Limb (tissue), 2 donors: ENCODE measurements around the gene WDR45B.

ENCODE experiments used
- DNase-seq, 2 donors: peaks; one replicate each; pipeline ENCODE4 v3.0.0-alpha.2; 2016; ENCODE audit errors: extremely low spot score in 2 of 2

WDR45B gene

DNA sequence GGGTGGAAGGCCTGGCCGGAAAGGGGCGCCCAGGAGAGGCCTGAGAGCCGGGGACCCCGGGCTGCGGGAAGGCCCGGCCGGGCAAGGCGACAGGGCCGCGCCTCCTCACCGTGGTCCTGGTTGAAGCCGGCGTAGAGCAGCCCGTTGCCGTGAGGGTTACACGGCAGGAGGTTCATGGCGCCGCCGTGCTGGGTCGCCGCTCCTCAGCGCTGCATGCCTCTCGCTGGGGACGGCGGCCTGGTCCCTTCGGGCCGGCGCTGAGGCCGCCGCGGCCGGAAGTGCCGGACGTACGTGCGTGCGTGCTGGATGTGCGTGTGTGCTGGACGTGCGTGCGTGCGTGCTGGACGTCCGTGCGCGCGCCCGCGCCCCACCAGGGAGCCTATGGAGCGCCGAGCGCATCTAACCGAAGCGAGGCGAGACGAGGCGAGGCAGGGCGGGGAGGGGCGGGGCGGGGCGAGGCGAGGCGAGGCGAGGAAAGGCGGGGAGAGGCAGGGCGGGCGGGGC lies at the start of gene WDR45B:
Gene WDR45B (minus strand): TSS at position 280 of the 504 bp plus-strand sequence. CDS start 104 bp downstream, at position 176.
- DNase-seq = peak; percentile 93 to 97

DNA sequence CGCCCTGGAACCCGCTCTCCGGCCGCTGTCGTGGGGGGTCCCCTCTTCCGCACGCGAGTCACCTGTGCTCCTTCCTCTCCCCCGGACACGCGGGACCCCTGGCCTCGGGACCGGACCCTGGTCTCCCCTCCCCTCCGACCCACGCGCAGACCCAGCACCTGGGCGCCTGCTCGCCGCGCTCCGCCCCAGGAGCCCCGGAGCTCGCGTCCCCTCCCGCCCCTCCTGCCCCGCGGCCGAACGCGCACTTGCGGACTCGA lies 49.5 kb upstream of the WDR45B start:
- DNase-seq = no peak

DNA sequence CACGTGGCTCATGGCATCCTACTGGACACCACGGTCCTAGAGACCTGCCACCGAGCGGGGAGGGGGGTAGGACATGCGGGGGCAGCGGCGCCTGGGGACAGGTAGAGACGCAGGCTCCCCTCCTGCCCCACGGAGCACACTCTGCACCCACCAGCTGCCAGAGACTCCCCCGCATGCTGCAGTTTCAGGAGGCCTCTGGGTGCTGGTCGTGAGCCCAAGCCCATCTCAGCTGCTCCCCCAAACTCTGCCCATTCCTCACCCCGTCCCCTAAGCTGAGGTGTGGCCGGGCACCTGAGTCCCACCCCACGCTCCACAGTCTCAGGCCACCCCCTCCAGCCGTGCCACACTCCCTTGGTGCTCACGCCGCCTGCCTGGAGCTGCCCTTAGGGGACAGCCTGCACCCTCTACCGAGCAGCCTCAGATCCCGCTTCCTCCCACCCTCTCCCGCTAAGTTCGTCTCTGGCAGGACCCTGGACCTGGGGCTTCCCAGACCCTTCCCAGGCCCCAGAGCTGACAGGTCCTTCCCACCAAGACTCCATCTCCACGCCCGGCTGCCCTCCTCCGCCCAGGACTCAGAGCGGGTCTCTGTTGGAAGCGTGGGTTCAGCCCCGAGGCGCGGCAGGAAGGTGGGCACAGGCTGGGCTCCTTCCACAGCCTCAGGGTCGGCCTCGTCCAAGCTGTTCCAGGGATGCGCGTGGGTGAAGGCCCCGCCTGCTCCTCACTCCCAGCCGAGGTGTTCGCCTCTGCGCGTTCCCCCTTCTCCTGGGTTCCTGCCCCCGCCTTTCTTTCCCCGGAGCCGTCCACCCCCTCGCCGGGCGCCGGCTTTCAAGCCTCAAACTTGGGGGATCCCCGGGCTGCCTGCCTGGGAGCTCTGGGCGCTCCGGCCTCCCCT lies 48.9 kb upstream of the WDR45B start:
- DNase-seq = no peak

DNA sequence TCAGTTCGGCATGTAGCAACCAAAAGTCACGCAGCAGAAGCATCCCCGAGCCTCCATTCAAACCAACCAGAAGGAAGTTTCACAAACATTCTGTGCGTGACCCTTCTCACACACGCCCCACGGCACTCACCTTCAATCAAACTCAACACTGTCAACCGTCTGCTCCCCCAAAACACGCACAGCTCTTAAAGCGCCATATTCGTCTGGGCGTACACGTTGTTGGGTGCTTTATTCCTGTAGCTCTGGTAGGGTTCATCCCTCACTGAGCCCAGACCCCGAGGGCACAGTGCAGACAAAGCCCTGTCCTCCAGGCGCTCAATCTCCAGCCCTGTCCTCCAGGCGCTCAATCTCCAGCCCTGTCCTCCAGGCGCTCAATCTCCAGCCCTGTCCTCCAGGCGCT lies 48.0 kb upstream of the WDR45B start:
- no peak for DNase-seq

DNA sequence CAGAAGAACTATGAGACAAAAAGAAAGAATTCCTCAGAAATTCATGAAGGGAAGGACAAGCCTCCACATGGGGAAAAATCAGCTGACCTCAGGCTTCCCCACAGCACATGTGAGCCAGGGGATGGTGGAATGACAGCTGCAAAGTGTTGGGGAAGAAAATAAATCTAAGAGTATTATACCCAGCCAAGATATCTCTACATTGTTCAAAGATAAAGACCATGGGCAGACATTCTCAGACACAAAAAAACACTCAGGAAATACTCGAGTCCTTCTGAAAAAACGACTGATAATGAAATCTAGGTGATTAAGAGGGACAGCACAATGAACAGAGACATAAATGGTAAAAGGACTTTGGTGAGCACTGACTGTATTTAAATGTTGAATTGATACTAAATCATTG lies 46.4 kb upstream of the WDR45B start:
- no peak for DNase-seq

DNA sequence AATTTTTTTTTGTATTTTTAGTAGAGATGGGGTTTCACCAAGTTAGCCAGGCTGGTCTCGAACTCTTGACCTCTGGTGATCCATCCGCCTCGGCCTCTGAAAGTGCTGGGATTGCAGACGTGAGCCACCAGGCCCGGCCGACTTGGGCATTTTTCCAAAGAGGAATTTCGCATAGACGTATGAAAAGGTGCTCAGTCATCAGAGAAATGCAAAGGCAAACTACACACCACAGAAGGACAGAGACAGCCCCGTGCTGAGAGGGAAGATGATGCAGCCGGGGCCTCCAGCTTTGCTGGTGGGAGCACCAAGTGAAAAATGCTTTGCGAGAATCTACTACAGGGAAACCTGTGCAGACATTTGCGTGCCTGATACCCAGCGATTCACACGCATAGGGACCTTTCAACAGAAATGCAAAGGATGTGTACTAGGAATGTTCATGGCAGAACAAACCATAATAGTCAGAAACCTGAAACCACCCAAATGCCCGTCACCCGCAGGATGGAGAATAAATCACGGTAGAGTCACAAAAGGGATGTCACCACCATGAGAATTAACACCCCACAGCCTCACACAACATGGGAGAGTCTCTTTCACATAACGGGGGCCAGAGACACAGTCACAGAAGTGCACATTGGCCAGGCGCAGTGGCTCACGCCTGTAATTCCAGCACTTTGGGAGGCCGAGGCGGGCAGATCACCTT lies 45.1 kb upstream of the WDR45B start:
- no peak for DNase-seq

DNA sequence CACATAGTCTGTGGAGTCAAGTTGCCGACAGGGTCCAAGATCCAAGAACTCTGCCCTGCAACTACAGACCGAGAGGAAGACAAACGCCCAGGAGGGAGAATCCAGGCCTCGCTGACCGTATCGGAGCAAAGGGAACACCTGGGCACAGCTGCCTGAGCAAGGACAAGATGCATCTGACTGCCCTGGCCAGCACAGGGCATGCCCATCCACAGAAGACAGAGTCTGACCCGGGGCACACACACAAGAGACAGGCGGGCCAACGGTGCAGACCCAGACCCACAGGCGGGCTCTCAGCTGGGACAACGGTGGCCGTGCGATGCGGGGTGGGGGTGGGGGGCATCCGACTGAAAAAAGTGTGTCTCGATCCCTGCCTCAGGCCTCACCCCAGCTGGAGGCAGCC lies 44.0 kb upstream of the WDR45B start:
- DNase-seq = no peak

DNA sequence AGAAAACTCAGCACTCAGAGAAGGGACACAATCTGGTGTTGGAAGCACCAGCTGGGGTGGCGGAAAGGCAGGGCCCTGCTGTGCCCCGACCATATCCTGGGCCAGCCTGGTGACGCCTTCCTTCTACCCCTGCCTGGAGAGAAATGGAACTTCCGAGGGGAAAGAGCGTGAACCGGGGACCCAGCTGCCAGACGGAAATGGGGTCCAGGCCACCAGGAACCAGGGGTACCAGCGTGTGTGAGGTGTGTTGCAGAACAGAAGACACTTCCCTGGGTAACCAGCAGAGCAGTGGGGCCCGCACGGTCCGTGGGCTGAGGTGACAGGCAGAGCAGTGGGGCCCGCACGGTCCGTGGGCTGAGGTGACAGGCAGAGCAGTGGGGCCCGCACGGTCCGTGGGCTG lies 43.5 kb upstream of the WDR45B start:
- DNase-seq = no peak

DNA sequence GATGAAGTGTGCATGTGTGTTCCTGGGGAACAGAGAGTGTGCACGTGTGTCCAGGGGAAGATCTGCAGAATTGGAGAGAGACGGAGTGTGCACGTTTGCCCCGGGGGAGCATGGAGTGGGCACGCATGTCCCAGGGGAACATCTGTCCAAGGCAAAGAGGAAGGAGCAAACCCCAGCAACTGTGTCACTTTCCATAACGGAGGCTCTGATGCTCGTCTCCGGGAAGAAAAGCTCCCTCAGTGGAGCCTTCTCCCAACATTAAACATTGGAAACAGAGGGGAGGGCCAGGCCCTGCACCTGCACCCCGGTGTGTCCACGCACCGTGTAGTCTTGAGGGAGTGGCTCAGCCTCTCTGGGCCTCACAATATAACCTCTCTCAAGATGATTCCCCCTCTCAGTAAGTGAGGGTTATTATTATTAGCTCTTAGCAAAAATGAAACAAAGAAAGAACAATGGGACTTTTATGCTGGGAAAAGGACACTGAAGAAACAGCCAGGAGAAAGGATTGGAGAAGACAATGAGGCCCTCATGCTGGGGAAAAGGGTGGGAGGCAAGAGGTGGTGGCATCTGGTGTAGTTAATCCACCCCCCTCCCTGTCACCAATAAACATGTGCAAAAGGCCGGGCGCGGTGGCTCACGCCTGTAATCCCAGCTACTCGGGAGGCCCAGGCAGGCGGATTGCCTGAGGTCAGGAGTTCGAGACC lies 42.7 kb upstream of the WDR45B start:
- no peak for DNase-seq

DNA sequence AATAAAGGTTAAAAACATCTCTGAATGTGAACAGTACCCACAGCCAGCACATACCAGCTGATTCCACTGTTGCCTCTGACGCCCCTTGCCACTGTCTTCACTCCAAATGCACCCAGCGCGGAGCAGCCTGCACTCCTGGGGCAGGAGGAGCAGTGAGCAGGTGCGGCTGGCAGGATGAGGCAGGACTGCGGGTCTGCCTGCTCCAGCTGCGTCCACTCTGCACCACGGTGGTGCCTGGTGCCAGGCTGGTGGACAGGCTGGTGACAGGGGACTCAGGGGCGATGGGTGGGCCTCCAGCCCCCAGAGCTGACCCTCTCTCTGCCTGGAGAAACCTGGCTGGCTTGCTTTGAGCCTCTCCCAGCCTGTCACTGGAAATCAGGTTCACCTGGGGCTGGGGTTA lies 40.8 kb upstream of the WDR45B start:
- DNase-seq = no peak

DNA sequence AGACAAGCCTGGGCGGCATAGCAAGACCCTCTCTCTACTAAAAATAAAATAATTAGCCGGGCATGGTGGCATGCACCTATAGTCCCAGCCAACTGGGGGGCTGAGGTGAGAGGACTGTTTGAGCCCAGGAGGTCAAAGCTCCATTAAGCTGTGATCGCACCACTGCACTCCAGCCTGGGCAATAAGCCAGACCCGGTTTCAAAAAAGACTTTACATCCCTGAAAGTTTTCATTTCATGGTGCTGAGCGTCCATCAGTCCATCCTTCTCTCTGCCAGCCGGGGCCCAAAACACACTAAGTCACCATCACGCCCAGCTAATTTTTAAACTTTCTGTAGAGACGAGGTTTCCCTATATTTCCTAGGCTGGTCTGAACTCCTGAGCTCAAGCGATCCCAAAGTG lies 39.6 kb upstream of the WDR45B start:
- DNase-seq = no peak

DNA sequence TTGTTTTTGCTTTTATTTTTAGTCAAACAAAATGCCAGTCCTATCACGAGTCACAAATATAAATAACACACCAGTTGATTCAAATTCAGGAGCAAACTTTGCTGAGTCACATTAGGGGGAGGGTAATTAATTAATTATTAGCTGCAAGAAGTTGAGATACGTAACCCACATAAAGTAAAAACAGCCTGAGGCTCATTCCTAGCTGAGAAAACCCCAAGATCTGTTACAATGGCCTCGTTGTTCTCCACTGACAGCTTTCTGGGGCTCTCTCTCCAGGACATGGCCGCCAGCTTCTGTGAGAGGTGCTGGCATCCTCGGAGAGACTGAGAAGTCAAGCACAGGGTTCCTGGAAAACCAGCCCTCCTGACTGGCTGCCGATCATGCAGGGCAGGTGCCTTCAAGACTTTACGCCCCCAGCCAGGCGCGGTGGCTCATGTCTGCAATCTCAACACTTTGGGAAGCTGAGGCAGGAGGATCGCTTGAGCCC lies 39.2 kb upstream of the WDR45B start:
- no peak for DNase-seq

DNA sequence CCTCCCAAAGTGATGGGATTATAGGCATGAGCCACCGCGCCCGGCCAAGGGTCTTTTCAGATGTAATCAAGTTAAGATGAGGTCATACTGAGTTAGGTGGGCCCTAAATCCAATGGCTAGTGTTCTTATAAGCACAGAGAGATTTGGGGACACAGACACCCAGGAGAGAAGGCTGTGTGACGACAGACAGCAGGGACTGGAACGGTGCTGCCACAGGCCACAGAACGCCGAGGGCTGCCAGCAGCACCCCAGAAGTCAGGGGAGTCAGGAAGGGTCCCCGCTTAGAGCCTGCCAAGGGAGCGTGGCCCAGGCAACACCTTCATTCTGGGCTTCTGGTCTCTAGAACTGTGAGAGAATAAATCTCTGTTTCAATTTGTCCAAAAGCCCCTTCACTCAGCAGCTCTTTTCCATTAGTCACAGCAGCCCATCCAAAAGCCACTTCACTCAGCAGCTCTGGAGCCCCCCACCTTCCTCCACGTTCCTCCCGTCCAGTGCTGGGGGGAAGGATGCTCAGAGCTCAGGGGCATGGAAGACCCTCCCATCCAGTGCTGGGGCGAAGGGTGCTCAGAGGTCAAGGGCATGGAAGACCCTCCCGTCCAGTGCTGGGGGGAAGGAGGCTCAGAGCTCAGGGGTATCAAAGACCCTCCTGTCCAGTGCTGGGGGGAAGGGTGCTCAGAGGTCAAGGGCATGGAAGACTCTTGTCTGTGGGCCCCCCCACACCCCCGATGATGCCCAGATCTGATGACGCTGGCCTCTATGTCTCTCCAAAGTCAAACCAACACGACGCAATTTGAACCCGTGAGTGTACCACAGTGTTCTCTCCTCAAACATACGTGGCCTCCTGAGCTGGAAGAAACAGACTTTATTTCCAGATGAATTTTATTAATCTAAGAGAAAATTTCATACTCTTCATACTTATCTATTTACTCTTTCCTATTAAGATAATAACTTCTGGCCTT lies 38.4 kb upstream of the WDR45B start:
- no peak for DNase-seq

DNA sequence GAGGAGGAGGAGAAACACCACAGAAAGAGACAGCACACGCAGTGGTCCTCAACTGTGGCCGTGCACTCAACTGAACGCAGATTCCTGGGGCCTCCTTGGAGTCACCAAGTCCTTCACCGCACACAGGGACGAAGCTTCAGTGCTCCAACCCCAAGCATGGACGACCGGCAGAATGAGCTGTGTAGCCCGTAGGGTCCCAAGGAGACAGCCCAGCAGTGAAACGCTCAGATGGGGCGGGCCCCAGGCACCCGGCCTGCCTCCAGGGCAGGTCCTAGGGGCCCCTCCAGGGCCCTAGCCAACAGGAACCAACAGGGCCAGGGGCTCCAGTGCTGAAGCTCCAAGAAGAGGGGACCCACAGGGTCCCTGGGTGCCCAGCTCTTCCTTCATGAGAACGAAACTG lies 37.0 kb upstream of the WDR45B start:
- DNase-seq = no peak

DNA sequence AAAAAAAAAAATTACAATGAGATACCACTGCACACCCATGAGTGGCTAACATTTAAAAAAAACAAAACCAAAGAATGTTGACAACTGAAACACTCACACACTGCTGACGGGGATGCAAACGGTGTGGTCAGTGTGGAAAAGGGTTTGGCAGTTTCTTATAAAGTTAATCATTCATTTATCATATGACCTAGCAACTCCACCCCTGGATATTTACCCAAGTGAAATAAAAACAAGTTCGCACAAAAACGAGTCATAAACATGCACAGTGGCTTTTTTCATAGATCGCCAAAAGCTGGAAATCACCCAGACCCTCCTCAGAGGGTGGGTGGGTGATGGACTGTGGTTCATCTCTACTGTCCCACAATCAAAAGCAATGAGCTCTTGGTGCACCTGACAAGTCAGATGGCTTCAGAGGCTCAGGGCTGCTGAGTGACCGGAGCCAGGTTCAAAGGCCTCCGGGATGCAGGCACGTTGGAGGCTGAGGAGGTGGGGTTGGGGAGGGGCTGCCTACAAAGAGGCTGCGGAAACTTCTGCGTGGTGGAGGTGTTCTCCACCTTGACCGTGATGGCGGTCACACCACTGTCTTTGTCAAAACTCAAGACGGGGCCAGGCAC lies 36.1 kb upstream of the WDR45B start:
- DNase-seq = no peak

DNA sequence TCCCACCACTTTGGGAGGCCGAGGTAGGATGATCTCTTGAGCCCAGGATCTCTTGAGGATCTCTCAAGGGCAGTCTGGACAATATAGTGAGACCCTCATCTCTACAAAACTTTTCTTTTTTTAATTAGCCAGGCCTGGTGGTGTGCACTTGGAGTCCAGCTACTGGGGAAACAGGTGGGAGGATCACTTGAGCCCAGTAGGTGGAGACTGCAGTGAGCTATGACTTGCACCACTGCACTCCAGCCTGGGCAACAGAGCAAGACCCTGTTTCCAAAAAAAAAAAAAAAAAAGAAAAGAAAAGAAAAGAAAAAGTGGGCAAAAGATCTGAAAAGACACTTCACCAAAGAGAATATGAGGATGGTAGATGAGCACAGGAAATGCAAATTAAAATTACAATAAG lies 35.3 kb upstream of the WDR45B start:
- DNase-seq = no peak

DNA sequence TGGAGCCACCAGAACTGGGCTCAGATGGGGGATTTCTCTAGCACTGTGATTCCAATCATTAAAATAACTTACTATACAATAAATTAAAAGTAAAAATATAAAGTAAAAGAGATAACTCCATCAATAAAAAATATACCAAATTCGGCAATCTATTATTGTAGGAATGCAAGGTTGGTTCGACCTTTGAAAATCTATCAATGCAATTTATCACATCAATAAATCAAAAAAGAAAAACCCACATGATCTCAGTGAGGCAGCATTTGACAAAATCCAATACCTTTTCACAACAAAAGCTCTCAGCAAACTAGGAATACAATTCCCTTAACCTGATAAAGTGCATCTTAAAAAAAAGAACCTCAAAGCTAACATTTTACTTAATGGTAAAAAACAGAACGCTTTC lies 33.3 kb upstream of the WDR45B start:
- DNase-seq = no peak

DNA sequence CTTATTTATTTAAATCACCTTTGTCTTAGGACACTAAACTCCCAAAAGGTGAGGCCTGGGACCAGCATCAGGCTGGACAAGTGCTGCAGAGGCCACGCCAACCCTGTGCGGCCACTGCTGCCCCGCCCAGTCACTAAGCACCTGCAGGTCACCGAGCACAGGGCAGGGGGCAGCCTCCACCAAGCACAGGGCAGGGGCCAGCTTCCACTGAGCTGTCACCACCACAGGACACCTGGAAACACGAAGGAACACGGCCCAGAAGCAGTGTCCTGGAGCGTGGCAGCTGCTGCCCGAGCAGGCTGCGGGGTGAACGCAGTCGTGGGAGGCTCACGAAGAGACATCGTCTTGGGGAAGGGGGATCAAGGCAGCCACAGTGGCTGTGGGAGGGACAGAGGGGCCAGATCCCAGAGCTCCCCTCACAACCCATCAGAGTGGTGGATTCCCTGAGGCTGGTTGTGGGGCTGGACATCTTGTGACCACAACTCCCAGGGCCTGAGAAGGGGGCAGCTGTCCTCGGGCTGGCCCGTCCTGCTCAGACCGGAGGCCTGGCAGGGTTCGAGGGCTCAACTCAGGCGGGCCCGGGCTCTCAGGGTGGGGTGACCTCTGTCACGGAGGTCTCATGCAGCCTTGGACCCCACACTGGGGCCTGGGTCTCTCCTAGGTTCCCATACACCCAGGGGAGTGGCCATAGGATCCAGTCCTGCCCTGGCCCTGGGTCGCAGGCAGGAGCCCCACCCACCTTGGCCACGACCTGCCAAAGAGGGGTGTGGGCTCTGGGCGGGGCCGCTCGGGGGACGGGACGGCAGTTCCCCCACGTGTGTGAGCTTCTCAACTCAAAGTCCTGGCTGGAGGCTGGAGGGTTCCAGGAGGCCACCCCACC lies 31.6 kb upstream of the WDR45B start:
- no peak for DNase-seq

DNA sequence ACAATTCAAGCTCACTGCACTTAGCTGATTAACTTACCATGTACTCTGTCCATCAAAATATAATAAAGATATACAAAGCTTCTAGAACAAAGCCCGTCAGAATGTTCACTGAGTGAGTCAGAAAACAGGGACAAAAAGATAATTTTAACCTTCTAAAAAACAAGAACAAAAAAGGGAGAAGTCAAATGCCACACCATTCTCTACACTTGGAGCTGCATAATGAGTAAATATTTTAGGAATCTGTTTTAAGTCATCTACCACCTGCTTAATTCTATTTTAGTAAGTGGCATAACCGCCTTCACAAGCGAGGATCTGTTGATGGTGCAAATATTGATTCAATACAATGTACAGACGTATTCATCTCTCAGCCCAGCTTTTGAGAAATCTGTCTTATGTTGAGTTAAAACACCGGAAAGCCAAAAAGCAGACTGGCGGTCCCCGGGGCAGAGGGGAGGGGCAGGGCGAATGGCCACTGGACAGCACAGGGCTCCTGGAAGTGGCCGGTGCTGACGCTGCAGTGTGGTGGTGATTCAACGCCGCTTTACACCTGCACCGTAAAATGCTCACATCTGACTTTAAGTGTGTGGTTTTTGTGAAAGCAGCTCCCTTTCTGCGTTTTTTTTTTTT lies 30.1 kb upstream of the WDR45B start:
- DNase-seq = no peak
